Amygdala (tissue), 56 donors: Measurements from ENCODE around the gene PDE4D.
"Not testable (repeated sequence)": the region's sequence is repeated elsewhere in the genome, so short reads cannot be mapped to it uniquely, and the experiment has no call there.

ENCODE experiments used
- DNase-seq, 56 donors: peaks; one replicate each; lab custom pipeline; 2025; lab: John Stamatoyannopoulos, UW

Gene PDE4D

GRCh38 chr5:59019078-59019477 is 874.4 kb downstream of the PDE4D start:
- no peak for DNase-seq

- no peak for DNase-seq
Observed at GRCh38 chr5:59016925-59017324, 876.6 kb downstream of the PDE4D start.

GRCh38 chr5:59008816-59009473 is 884.6 kb downstream of the PDE4D start:
- DNase-seq = no peak

- no peak for DNase-seq
Observed at GRCh38 chr5:59007460-59008063, 886.0 kb downstream of the PDE4D start.

- DNase-seq = no peak
Observed at GRCh38 chr5:59005934-59006701, 887.4 kb downstream of the PDE4D start.

- no peak for DNase-seq
Observed at GRCh38 chr5:59003641-59004040, 889.9 kb downstream of the PDE4D start.

GRCh38 chr5:59003124-59003523 is 890.4 kb downstream of the PDE4D start:
- no peak for DNase-seq

- peak in 1 of 56 donors; percentile 3 for DNase-seq
Observed at GRCh38 chr5:59002162-59002825, 891.2 kb downstream of the PDE4D start.

- no peak for DNase-seq
Observed at GRCh38 chr5:59001716-59002115, 891.8 kb downstream of the PDE4D start.

GRCh38 chr5:59001154-59001553 is 892.4 kb downstream of the PDE4D start:
- DNase-seq = no peak

GRCh38 chr5:59000211-59000610 is 893.3 kb downstream of the PDE4D start:
- DNase-seq = no peak

- DNase-seq = peak in 53 of 56 donors; percentile 6 to 91 (median 57)
Observed at GRCh38 chr5:58999804-59000203, 893.7 kb downstream of the PDE4D start.

- DNase-seq = no peak
Observed at GRCh38 chr5:58998544-58998943, 895.0 kb downstream of the PDE4D start.

GRCh38 chr5:58995779-58996178 is 897.7 kb downstream of the PDE4D start:
- DNase-seq = not testable (repeated sequence)

GRCh38 chr5:58993461-58993860 is 900.1 kb downstream of the PDE4D start:
- DNase-seq = no peak

GRCh38 chr5:58988938-58989337 is 904.6 kb downstream of the PDE4D start:
- DNase-seq = no peak

- DNase-seq = no peak
Observed at GRCh38 chr5:58987193-58987592, 906.3 kb downstream of the PDE4D start.

GRCh38 chr5:58986281-58986680 is 907.2 kb downstream of the PDE4D start:
- no peak for DNase-seq

GRCh38 chr5:58985759-58986158 is 907.8 kb downstream of the PDE4D start:
- no peak for DNase-seq

GRCh38 chr5:58985311-58985710 is 908.2 kb downstream of the PDE4D start:
- no peak for DNase-seq
